A549 (cell line): Measurements from ENCODE around the gene RAB4B. TPM values are rescaled to one million over a fixed set of nuclear protein-coding genes. Genes with fewer than 3 reads are reported as not detected.
"Not testable (repeated sequence)": the region's sequence is repeated elsewhere in the genome, so short reads cannot be mapped to it uniquely, and the experiment has no call there.

Experiments used
- ATAC-seq, 2 experiments: fragments of 200-7000 bp in 1 of 2; fragments of >200 bp in 1 of 2; cut with Nextera tagmentation in 1 of 2; cut with Tn5 transposase in 1 of 2; 3 replicates each; pipeline versions ENCODE4 v1.8.0 to v1.9.1; 2018 to 2020; ENCODE audit warnings: mild to moderate bottlenecking in 1 of 2, moderate library complexity in 1 of 2
- CTCF ChIA-PET: fragments of 300-600 bp; sonication (Branson Sonifier 250); formaldehyde crosslinking; extraction: SDS; loops from one replicate; lab custom pipeline; 2021; ENCODE audit warnings: antibody characterized with exemption, inconsistent platforms; lab: Yijun Ruan, JAX
- POLR2A ChIA-PET: fragments of 350-600 bp; formaldehyde crosslinking; extraction: SDS; loops from one replicate; lab custom pipeline; 2021; ENCODE audit warnings: antibody characterized with exemption, inconsistent platforms; lab: Yijun Ruan, JAX
- DNase-seq, 2 experiments: peaks; one replicate each; pipeline versions ENCODE4 v3.0.0 to v3.0.0-alpha.2; 2011 to 2016; ENCODE audit warnings: low read depth in 1 of 2, low spot score in 1 of 2
- FAIRE-seq: peaks from 2 replicates; lab custom pipeline; 2011; peaks lifted over from hg19 to GRCh38; lab: Jason Lieb, UNC
- H3K27ac ChIP-seq, 2 experiments: fragments of >200 bp; sonication (Bioruptor Twin); formaldehyde crosslinking; 3 replicates each; pipeline ENCODE4 v1.5.1; 2016 to 2017
- H3K4me1 ChIP-seq: fragments of >200 bp; sonication (Bioruptor Twin); formaldehyde crosslinking; 3 replicates; pipeline ENCODE4 v1.6.1; 2016
- H3K4me2 ChIP-seq: fragments of >200 bp; sonication (Bioruptor Twin); formaldehyde crosslinking; 3 replicates; pipeline ENCODE4 v1.6.1; 2016
- H3K4me3 ChIP-seq: fragments of >200 bp; sonication (Bioruptor Twin); formaldehyde crosslinking; 3 replicates; pipeline ENCODE4 v1.5.1; 2016
- H3K9me3 ChIP-seq: fragments of >200 bp; sonication (Bioruptor Twin); formaldehyde crosslinking; 3 replicates; pipeline ENCODE4 v1.6.1; 2016
- BHLHE40 ChIP-seq: IDR thresholded peaks from 2 replicates; pipeline ENCODE4 v1.6.1; 2012; ENCODE audit warnings: low read depth, low read length, inconsistent platforms
- EHF ChIP-seq: fragments of 250-450 bp; sonication (Bioruptor Pico); IDR thresholded peaks from 2 replicates; pipeline ENCODE4 v1.5.0; 2020; ENCODE audit warnings: mild to moderate bottlenecking
- EHMT2 ChIP-seq: fragments of 200-600 bp; sonication (generic); IDR thresholded peaks from 2 replicates; pipeline ENCODE4 v1.6.1; 2016; ENCODE audit warnings: antibody characterized with exemption, low read depth, mild to moderate bottlenecking, moderate library complexity
- FOSL2 ChIP-seq, 2 experiments: fragments of 450-650 bp in 1 of 2; fragments of >200 bp in 1 of 2; sonication (Bioruptor Twin) in 1 of 2; formaldehyde crosslinking; IDR thresholded peaks; 2 replicates each; pipeline versions ENCODE4 v1.5.0 to v1.6.1; 2016 to 2020; ENCODE audit warnings: mild to moderate bottlenecking in 1 of 2, moderate library complexity in 1 of 2
- HDAC2 ChIP-seq: fragments of 200-600 bp; sonication (generic); IDR thresholded peaks from 2 replicates; pipeline ENCODE4 v1.6.1; 2016
- JUN ChIP-seq, 2 experiments: fragments of >200 bp; sonication (Bioruptor Twin); formaldehyde crosslinking; IDR thresholded peaks; 2 replicates in 1 of 2; 3 replicates in 1 of 2; pipeline ENCODE4 v1.6.1; 2016 to 2017
- KDM5A ChIP-seq: fragments of 200-600 bp; sonication (generic); IDR thresholded peaks from 2 replicates; pipeline ENCODE4 v1.6.1; 2016; ENCODE audit warnings: antibody characterized with exemption, mild to moderate bottlenecking
- MAFK ChIP-seq: fragments of 450-650 bp; IDR thresholded peaks from 2 replicates; pipeline ENCODE4 v1.6.1; 2014; ENCODE audit not compliant: partially characterized antibody
- MAZ ChIP-seq: fragments of 150-350 bp; IDR thresholded peaks from 2 replicates; pipeline ENCODE4 v1.6.1; 2014; ENCODE audit warnings: antibody characterized with exemption, low read depth, low read length, borderline replicate concordance
- NFE2L2 ChIP-seq: fragments of 150-350 bp; conservative IDR thresholded peaks from 2 replicates; pipeline ENCODE4 v1.6.1; 2014; ENCODE audit warnings: low read length
- NR3C1 ChIP-seq: fragments of >200 bp; sonication (Bioruptor Twin); formaldehyde crosslinking; IDR thresholded peaks from 3 replicates; pipeline ENCODE4 v1.6.1; 2017
- POLR2AphosphoS2 ChIP-seq: conservative IDR thresholded peaks from 2 replicates; pipeline ENCODE4 v1.6.1; 2012; ENCODE audit warnings: low read length, improper control_type of control experiment, inconsistent platforms
- RAD21 ChIP-seq, 2 experiments: fragments of >200 bp in 1 of 2; sonication (Bioruptor Twin) in 1 of 2; formaldehyde crosslinking in 1 of 2; IDR thresholded peaks in 1 of 2; conservative IDR thresholded peaks in 1 of 2; 2 replicates in 1 of 2; 3 replicates in 1 of 2; pipeline ENCODE4 v1.6.1; 2012 to 2018; ENCODE audit warnings: inconsistent platforms in 1 of 2
- RCOR1 ChIP-seq: fragments of 150-350 bp; IDR thresholded peaks from 2 replicates; pipeline ENCODE4 v1.6.1; 2014; ENCODE audit warnings: antibody characterized with exemption, low read length, low read depth
- SMC3 ChIP-seq: fragments of >200 bp; sonication (Bioruptor Twin); formaldehyde crosslinking; IDR thresholded peaks from 3 replicates; pipeline ENCODE4 v1.6.1; 2018; ENCODE audit warnings: inconsistent platforms
- WGBS: methylation state at CpG from one replicate; pipeline ENCODE4 v1.1.6; 2017; ENCODE audit errors: missing lambda C conversion rate; 5-methylcytosine and 5-hydroxymethylcytosine counted together
- polyA plus RNA-seq, 4 experiments: library from polyadenylated mRNA; depleted of rRNA in 3 of 4; stranded (reverse); fragments of >200 nt; fragmentation: RNase III in 1 of 4; extraction: RNeasy Plus Mini Kit Qiagen cat#74134 plus additional on column Dnase treatment in 1 of 4; gene quantifications; 2 replicates in 3 of 4; 3 replicates in 1 of 4; pipeline ENCODE4 v1.2.3, GENCODE V29; 2011 to 2017
- TF ChIP-seq, protein P1 (sequence below): fragments of >200 bp; sonication (Bioruptor Twin); formaldehyde crosslinking; IDR thresholded peaks from 3 replicates; pipeline ENCODE4 v1.5.1; 2016
- TF ChIP-seq, protein P2 (sequence below): IDR thresholded peaks from 2 replicates; pipeline ENCODE4 v1.6.1; 2012
- TF ChIP-seq, protein P3 (sequence below): IDR thresholded peaks from 2 replicates; pipeline ENCODE4 v1.6.1; 2012
- TF ChIP-seq, protein P4 (sequence below): fragments of 150-350 bp; IDR thresholded peaks from 2 replicates; pipeline ENCODE4 v1.6.1; 2014; ENCODE audit warnings: low read depth, mild to moderate bottlenecking, low read length
- TF ChIP-seq, protein P5 (sequence below): fragments of 250-450 bp; sonication (Bioruptor Pico); IDR thresholded peaks from 2 replicates; pipeline ENCODE4 v1.5.0; 2020; ENCODE audit warnings: low read depth, mild to moderate bottlenecking, moderate library complexity

RAB4B gene
- polyA plus RNA-seq, 2 of the 4 experiments (the other 2 are of a cell fraction) = 20.7 to 22.9 TPM

DNA sequence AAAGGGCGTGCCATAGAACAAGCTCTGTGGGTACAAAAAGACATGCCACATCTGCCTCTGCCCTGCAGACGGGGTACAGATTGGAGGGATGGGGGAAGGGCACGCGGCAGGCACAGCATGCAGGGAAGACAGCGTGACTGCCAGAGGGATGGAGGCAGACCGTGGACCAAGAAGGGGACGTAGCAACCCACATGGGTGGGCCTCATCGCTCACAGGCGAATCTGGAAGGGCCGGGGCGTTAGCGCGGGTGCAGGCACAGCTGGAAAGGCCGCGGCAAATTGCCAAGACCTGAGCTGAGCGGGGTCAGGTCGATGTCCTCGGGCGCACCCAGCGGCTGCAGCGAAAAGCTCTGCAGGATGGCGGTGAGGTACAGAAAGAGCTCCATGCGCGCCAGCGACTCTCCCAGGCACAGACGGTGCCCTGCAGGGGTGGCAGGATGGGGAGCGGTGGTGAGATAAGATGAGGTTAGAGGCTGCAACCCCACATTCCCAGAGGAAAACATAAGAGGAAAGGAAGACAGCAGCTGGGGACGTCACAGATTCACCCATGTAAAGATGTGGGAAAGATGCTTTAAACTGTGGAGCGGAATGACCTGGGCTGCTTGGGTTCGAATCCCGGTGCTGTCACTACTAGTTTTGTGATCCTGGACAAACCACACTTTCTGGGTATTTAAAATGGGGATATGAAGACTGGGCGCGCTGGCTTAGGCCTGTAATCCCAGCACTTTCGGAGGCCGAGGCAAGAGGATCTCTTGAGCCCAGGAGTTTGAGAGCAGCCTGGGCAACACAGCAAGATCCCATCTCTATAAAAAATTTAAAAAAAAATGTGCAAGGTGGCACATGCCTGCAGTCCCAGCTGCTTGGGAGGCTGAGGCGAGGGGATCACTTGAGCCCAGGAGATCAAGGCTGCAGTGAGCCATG lies 40.7 kb downstream of the RAB4B start:
- peak; percentile 47 to 61; a peak in 4 of 5 replicates for TF ChIP-seq RAD21 (conservative IDR thresholded peaks at IDR 0.05 in 1 of 2, IDR thresholded peaks at IDR 0.05 in 1 of 2)
- TF ChIP-seq SMC3 = peak; percentile 49
- TF ChIP-seq, protein P1, sequence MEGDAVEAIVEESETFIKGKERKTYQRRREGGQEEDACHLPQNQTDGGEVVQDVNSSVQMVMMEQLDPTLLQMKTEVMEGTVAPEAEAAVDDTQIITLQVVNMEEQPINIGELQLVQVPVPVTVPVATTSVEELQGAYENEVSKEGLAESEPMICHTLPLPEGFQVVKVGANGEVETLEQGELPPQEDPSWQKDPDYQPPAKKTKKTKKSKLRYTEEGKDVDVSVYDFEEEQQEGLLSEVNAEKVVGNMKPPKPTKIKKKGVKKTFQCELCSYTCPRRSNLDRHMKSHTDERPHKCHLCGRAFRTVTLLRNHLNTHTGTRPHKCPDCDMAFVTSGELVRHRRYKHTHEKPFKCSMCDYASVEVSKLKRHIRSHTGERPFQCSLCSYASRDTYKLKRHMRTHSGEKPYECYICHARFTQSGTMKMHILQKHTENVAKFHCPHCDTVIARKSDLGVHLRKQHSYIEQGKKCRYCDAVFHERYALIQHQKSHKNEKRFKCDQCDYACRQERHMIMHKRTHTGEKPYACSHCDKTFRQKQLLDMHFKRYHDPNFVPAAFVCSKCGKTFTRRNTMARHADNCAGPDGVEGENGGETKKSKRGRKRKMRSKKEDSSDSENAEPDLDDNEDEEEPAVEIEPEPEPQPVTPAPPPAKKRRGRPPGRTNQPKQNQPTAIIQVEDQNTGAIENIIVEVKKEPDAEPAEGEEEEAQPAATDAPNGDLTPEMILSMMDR = peak; percentile 53
- TF ChIP-seq, protein P2, sequence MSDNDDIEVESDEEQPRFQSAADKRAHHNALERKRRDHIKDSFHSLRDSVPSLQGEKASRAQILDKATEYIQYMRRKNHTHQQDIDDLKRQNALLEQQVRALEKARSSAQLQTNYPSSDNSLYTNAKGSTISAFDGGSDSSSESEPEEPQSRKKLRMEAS = peak; percentile 2; the same call in 1 of the 2 replicates

DNA sequence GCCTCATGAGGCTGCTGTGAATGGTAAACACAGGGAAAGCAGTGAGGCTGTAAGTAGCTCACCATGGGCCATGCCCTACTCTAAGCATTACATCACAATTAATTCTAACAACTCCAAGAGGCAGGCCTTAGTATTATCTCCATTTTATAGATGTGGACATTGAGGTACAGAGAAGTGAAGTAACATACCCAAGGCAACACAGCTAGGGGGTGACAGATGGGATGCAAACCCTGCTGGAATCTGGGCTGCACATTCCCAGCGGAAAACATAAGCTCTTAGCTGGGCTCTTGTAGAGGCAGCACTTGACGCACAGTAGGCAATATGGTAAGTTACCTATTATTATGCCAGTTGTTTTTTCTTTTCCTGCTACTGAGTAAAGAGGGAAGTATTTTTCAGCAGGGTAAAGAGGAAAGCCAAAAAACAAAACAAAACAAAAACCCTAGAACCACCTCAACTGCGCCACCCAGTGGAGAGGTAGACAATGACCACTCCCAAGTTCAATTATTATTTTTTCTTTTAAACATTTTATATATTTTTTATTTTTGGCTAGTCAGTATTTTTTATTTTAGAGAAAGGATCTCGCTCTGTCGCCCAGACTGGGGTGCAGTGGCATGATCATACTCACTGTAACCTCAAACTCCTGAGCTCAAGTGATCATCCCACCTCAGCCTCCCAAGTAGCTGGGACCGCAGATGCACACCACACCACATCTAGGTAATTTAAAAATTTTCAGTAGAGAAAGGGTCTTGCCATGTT lies 41.6 kb downstream of the RAB4B start:
- Histone ChIP-seq H3K27ac (peak overlapping the region; percentile 23 to 25; a peak in 2 of 6 replicates), H3K4me1 (peaks cover 39% of the 10 kb centered on the region)
- CTCF ChIA-PET = interaction anchor here (0.5 to 9.6 kb wide), 67 partner anchors 8 to 487 kb away, joined by 3 to 146 read pairs (median 4); partner anchors contain the start of genes AXL, COQ8B, EGLN2 and ITPKC
- FAIRE-seq, H3K4me2 ChIP-seq, H3K4me3 ChIP-seq, H3K9me3 ChIP-seq: not testable (repeated sequence)
- DNase-seq (peak in 1 of 2 experiments; percentile 56), ATAC-seq (peak in 1 of 2 experiments; percentile 15; a peak in 3 of 6 replicates)
- TF ChIP-seq RAD21 (conservative IDR thresholded peaks at IDR 0.05 in 1 of 2, IDR thresholded peaks at IDR 0.05 in 1 of 2) = peak; percentile 69 to 77
- TF ChIP-seq, protein P1 = peak; percentile 95
- peak; percentile 86 for TF ChIP-seq SMC3
- POLR2A ChIA-PET = interaction anchor here (0.6 kb wide), 1 partner anchor 15 kb away, joined by 3 read pairs; no protein-coding TSS in a partner anchor
- 44% methylated on average over 6 of the region's 6 CpGs for WGBS

More for the DNA sequence above, 40.7 kb downstream of the RAB4B start:
- CTCF ChIA-PET = interaction anchor here (0.5 to 9.6 kb wide), 42 partner anchors 7 to 488 kb away, joined by 3 to 146 read pairs (median 4); partner anchors contain the start of genes AXL, EGLN2 and RAB4B
- H3K27ac ChIP-seq = peak overlapping the region; percentile 54 to 76
- FAIRE-seq (peak; percentile 90), ATAC-seq (peak; percentile 93 to 94), DNase-seq (peak in 1 of 2 experiments; percentile 69)
- H3K4me3 ChIP-seq = peak overlapping the region; percentile 20; the same call in 2 of the 3 replicates
- H3K9me3 ChIP-seq = not testable (repeated sequence)
- peaks cover 39% of the 10 kb centered on the region for H3K4me1 ChIP-seq
- 34% methylated on average over 25 of the region's 36 CpGs for WGBS
- POLR2A ChIA-PET = interaction anchor here (0.6 kb wide), 1 partner anchor 29 kb away, joined by 9 read pairs; no protein-coding TSS in a partner anchor
- peak overlapping the region; percentile 73 for H3K4me2 ChIP-seq

DNA sequence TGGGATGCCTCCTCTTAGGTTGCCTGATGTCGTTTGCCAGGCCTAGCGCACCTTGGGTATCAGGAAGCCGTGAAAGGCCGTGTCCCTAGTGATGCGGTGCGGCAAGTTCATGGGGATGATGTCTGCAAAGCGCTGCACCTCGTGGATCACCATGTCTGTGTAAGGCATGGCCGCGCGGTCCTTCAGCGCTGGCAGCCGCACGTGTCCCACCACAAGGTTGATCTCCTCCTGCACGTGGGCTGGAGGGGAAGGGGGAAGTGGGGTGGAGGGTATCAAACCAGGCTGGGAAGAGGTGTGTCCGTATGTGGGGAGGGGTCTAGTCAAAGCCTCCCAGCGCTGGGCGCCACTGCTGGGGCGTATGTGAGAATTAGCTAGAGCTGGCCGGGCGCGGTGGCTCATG lies 44.1 kb downstream of the RAB4B start:
- no peak for DNase-seq
- ChIA-PET POLR2A (no interaction called here), CTCF (interaction anchor here (3.7 to 9.6 kb wide), 2 partner anchors 18 to 160 kb away, joined by 68 to 146 read pairs; partner anchors contain the start of gene EGLN2)
- no peak for FAIRE-seq
- ATAC-seq = no peak
- Histone ChIP-seq H3K4me1 (peaks cover 39% of the 10 kb centered on the region), H3K27ac (peak overlapping the region in 1 of 2 experiments; percentile 31; a peak in 2 of 6 replicates), H3K4me3 (no peak overlapping the region), H3K4me2 (no peak overlapping the region), H3K9me3 (no peaks in the 10 kb centered on the region)
- WGBS = 87% methylated on average over 22 of the region's 22 CpGs
- TF ChIP-seq FOSL2 (IDR thresholded peaks at IDR 0.05) = no peak
- no peak for TF ChIP-seq FOSL2 (CRISPR knock-in tag; IDR thresholded peaks at IDR 0.05)
- TF ChIP-seq, protein P3, sequence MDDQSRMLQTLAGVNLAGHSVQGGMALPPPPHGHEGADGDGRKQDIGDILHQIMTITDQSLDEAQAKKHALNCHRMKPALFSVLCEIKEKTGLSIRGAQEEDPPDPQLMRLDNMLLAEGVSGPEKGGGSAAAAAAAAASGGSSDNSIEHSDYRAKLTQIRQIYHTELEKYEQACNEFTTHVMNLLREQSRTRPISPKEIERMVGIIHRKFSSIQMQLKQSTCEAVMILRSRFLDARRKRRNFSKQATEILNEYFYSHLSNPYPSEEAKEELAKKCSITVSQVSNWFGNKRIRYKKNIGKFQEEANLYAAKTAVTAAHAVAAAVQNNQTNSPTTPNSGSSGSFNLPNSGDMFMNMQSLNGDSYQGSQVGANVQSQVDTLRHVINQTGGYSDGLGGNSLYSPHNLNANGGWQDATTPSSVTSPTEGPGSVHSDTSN = no peak
- TF ChIP-seq EHF (CRISPR knock-in tag) = no peak
- TF ChIP-seq NFE2L2 = no peak
- no peak for TF ChIP-seq KDM5A
- TF ChIP-seq BHLHE40 = no peak
- no peak for TF ChIP-seq MAZ
- TF ChIP-seq, protein P4, sequence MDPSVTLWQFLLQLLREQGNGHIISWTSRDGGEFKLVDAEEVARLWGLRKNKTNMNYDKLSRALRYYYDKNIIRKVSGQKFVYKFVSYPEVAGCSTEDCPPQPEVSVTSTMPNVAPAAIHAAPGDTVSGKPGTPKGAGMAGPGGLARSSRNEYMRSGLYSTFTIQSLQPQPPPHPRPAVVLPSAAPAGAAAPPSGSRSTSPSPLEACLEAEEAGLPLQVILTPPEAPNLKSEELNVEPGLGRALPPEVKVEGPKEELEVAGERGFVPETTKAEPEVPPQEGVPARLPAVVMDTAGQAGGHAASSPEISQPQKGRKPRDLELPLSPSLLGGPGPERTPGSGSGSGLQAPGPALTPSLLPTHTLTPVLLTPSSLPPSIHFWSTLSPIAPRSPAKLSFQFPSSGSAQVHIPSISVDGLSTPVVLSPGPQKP = no peak
- no peak for TF ChIP-seq MAFK
- TF ChIP-seq POLR2AphosphoS2 = no peak
- TF ChIP-seq, protein P5, sequence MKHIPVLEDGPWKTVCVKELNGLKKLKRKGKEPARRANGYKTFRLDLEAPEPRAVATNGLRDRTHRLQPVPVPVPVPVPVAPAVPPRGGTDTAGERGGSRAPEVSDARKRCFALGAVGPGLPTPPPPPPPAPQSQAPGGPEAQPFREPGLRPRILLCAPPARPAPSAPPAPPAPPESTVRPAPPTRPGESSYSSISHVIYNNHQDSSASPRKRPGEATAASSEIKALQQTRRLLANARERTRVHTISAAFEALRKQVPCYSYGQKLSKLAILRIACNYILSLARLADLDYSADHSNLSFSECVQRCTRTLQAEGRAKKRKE (CRISPR knock-in tag) = no peak
- no peak for TF ChIP-seq HDAC2
- no peak for TF ChIP-seq RCOR1
- TF ChIP-seq NR3C1 = no peak
- TF ChIP-seq EHMT2 = no peak
- TF ChIP-seq JUN (IDR thresholded peaks at IDR 0.05) = no peak
